HG02678 (cell line): ENCODE measurements around the gene SPSB4.

ENCODE experiments used
- ATAC-seq: cut with Tn5 transposase; IDR thresholded peaks from one replicate; pipeline ENCODE4 v1.9.1; 2021; ENCODE audit warnings: mild to moderate bottlenecking, moderate library complexity; ENCODE audit not compliant: unreplicated experiment

The SPSB4 gene

DNA sequence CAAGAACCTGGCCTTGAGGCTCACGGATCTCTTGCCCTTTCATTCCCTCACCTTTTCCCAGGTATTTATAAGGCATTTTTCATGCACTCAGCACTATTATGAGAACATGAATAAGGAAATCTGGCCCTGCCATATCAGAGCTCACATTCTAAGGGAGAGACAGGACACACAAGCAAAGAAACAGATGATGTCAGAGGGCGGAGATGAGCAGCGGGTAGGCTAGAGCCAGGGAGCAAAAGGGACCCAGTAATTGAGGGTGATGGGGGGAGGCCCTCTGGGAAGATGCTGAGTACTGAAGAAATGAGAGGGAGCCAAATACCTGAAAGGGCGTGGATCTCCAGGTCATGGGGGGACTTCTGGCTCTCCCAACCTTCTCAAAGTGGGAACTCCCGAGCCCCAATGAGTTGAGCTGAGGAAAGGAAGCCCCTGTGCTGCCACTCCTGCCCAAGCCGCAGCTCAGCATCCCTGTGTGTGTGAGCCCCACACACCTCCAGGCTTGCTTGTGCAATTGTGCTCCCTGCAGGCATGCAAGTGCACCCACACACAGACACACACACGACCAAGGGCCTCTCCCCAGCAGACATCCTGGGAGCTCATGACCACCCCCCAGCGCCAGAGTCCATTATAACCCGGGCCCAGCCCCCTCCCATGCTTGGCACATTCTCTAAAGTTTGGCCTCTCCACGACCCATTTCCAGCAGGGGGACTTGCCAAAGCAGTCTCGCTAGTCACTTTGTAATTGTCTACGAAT lies 99.1 kb downstream of the SPSB4 start:
- no peak for ATAC-seq

- ATAC-seq = no peak
These were observed 99.8 kb downstream of the SPSB4 start for GRCh38 chr3:141150931-141151330.

DNA sequence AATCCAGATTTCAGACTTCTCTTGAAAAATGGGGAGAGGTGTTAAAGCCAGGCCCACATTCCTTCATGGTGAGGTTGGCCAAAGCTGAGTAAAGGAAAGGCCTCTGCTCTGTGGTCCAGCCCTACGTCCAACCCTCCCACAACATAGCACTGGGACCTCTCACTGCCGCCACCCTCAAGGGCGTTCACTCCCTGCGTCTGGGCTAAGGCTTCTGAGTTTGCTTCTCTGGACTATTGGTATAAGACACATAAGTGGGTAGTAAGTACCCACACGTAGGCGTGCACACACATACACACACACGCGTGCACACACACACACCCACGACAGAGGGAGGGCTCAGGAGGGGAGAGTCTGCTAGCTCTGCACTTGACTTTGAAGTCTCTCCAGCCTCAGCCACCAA lies 100.3 kb downstream of the SPSB4 start:
- ATAC-seq = no peak

DNA sequence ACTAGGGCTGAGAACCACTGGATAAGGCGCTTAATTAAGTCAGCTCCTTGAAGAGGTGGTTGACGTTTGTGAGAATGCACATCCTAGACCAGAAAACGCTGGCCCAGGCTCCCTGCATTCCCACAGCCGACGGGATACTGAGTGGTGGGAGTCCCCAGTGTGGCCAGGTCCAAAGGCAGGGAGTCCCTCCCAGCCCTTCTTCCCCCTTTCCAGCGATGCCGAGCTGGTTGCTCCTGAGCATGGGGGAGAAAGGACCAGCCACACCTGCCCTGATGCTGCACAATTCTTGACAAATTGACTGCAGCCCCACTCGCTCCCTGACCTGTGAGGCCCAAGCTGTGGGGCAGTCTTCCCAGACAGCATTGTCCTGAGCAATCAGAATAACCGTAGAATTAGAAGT lies 101.0 kb downstream of the SPSB4 start:
- no peak for ATAC-seq

DNA sequence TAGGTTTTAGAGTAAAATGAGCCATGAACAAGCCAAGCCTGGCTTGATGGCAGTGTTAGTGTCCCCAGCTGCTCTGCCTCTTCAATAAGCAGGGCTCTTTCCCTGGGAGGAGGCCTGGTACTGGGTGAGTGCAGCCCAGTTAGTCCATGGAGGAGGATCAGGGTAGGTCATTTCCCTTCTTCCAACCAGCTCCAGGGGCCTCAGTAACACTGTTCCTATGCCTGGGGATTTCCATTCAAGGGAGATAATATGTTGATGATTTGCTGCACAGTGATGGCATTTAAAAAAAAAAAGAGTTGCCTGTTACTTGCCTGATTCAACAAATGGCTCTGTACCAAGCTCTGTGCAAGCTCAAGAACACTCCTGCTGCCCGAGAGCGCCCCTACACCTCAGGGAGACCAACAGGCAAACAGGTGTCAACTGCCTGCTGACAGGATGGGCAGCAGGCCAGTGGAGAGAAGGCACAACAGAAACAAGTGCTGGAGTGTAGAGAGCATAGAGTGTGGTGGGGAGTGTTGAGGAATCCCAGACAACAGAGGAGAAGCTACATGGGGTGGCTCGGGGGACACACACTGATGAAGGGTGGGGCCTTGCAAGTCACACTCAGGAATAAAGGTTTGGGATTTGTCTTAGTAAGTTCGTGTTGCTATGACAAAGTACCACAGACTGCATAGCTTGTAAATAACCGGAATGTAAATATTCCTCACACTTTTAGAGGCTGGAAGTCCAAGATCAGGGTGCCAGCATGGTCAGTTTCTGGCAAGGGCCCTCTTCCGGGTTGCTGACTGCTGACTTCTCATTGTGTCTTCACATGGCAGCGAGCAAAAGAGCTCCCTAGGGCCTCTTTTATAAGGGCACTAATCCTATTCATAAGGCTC lies 101.9 kb downstream of the SPSB4 start:
- ATAC-seq = no peak

DNA sequence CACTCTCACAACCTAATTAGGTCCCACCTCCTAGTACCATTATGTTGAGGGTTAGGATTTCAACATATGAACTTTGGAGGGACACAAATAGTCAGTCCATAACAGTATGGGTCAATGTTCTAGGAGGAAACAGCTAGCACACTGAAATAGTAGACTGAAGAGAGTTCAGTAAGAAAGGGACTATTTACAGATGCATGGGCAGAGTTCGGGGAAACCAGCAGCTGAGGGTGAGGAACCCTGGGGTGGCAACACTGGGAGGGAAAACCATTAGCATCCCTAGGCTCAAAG lies 102.5 kb downstream of the SPSB4 start:
- ATAC-seq = no peak

DNA sequence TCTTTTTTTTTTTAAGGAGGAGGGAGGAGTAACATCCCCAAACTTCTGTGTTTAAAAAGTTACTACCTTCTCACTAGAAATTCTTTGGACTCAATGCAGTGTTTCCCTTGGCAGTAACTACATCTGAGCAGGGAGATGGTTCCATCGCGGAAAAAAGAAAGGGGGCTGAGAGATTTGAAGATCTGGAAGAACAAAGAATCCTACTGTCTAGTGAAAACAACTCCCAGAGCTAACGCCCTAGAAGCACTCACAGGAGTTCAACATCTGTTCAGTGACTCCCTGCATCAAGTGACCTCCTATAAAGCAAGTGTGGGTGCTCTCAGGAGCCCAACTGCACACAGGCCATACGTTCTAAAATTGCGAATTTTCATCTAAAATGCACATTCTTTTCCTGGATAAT lies 113.7 kb downstream of the SPSB4 start:
- no peak for ATAC-seq

GRCh38 chr3:141167681-141168080 lies 116.5 kb downstream of the SPSB4 start:
- ATAC-seq = no peak

- no peak for ATAC-seq
These were observed 119.6 kb downstream of the SPSB4 start for GRCh38 chr3:141170678-141171295.

GRCh38 chr3:141174674-141175073 lies 123.5 kb downstream of the SPSB4 start:
- ATAC-seq = no peak

- no peak for ATAC-seq
These were observed 125.6 kb downstream of the SPSB4 start for GRCh38 chr3:141176775-141177174.

DNA sequence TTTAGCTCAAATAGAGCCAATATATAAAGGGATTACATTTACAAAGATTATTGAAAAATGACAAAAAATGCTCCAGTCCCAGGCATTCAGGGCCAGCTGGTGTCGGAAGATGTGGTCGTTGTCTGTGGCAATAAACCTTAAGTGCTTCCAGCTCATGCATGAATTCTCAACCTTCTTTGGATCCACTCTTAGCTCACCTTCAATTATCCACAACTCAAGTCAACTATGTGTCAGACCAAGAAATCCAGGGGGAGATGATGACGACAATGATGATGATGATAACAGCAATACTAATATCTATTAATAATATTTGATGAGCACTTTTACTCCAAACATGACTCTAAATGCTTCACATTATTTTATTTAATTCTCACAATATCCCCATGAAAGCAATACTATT lies 126.9 kb downstream of the SPSB4 start:
- no peak for ATAC-seq

DNA sequence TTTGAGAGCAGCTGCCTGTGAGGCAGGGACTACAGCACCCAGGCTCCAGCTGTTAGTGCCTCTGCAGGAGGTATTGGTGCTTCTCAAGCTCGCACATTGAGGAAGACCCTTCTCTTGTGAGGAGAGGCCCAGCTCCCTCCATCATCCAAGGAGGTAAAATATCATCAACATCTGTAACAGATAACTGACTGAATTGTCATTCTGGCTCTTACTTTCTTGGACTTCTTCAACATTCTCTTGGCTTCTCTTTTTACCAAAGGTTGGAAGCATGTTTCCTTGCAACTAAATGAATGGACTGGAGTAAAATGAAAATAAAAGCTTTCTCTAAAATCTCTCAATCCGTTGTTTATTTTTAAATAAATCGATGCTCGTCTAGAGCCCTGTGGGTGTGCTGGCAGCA lies 127.4 kb downstream of the SPSB4 start:
- no peak for ATAC-seq

- no peak for ATAC-seq
These were observed 128.8 kb downstream of the SPSB4 start for GRCh38 chr3:141179983-141180382.

DNA sequence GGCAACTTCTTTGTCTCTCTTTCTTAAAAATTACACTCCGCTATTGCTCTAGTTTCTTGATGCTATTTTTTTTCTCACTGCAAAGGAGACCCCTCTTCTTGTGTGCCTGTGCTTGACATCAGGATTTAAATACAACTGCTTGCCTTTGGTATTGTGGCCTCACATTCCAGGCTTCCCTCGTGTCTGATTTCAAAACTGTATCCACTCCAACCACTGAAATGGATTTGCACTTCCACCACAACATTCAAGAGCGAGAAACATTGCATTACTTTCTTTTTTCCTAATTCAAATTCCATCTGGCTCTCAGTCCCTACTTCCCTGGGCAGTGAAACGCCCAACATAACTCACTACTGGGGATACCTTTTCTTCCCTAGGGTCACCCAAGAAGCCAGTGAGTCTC lies 130.0 kb downstream of the SPSB4 start:
- no peak for ATAC-seq

GRCh38 chr3:141181819-141182218 lies 130.7 kb downstream of the SPSB4 start:
- no peak for ATAC-seq

DNA sequence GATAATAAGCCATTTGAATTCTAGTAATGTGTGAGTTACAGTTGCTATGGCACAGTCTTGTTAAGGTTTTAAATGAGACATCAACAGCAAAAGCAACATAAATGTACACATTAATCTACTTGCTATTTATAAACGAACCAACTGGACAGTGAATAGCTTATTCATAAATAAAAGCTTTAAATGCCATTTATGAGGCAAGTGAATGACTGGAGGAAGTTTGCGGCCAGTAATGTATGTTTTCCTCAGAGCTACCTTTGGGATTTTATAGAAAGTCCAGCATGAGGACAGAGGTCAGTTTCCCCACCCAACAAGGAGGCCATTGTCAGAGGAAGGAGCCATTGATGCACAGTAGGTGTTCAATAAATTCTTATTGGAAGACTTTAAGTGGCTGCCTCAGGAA lies 132.5 kb downstream of the SPSB4 start:
- ATAC-seq = no peak

- no peak for ATAC-seq
These were observed 133.3 kb downstream of the SPSB4 start for GRCh38 chr3:141184430-141184829.

DNA sequence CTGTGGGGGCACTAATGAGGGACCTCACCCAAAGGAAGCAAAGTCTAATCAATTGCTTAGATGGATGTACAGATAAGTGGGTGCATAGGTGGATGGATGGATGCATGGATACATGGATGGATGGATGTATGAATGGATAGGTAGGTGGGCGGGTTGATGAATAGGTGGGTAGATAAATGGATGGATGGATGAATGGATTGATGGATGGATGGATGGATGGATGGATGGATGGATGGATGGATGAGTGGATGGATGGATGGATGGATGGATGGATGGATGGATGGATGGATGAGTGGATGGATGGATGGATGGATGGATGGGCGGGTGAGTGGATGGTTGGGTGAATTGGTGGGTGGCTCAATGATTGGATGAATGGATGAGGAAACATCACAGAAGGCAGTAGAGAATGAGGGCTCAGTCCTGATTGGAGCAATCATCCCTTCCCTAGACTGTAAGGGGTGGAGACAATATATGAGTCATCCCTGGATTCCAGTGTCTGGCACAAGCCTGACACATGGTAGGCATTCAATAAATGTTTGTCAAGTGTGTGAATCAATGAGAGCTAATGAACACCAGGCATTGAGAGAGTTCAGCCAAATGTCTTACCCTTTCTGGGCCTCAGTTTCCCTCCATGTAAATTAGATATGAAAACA lies 140.1 kb downstream of the SPSB4 start:
- no peak for ATAC-seq

GRCh38 chr3:141192345-141192744 lies 141.2 kb downstream of the SPSB4 start:
- ATAC-seq = peak; percentile 100

- ATAC-seq = no peak
These were observed 142.1 kb downstream of the SPSB4 start for GRCh38 chr3:141193066-141193830.
